Mesendoderm (in vitro differentiated cells): ENCODE data around the gene HEYL.

Experiments
- DNase-seq: peaks from one replicate; pipeline ENCODE4 v3.0.0; 2013
- H2AK5ac ChIP-seq: 2 replicates; pipeline ENCODE4 v1.6.1; 2013; ENCODE audit warnings: low read length, inconsistent platforms
- H2BK120ac ChIP-seq: 2 replicates; pipeline ENCODE4 v1.6.1; 2013; ENCODE audit warnings: low read depth, mild to moderate bottlenecking, low read length, moderate library complexity, mixed read lengths
- H2BK15ac ChIP-seq: replicated peaks from 2 replicates; pipeline ENCODE4 v1.6.1; 2013; ENCODE audit warnings: low read depth, mild to moderate bottlenecking, moderate library complexity
- H2BK5ac ChIP-seq: 2 replicates; pipeline ENCODE4 v1.6.1; 2013; ENCODE audit warnings: low read length, inconsistent platforms
- H3K18ac ChIP-seq: 2 replicates; pipeline ENCODE4 v1.6.1; 2013; ENCODE audit warnings: mild to moderate bottlenecking, low read length, mixed read lengths
- H3K23ac ChIP-seq: one replicate; pipeline ENCODE4 v1.6.1; 2013; ENCODE audit warnings: low read length
- H3K27ac ChIP-seq: 2 replicates; pipeline ENCODE4 v1.5.1; 2013; ENCODE audit warnings: low read depth, mild to moderate bottlenecking, inconsistent platforms, low read length, moderate library complexity
- H3K27me3 ChIP-seq: 2 replicates; pipeline ENCODE4 v1.6.1; 2013; ENCODE audit warnings: low read length, control low read depth, mild to moderate bottlenecking, inconsistent platforms; ENCODE audit not compliant: insufficient read depth, poor library complexity
- H3K36me3 ChIP-seq: 2 replicates; pipeline ENCODE4 v1.6.1; 2013; ENCODE audit warnings: low read length, inconsistent platforms; ENCODE audit not compliant: control insufficient read depth, insufficient read depth
- H3K4ac ChIP-seq: one replicate; pipeline ENCODE4 v1.6.1; 2013; ENCODE audit warnings: low read depth, mild to moderate bottlenecking, low read length, moderate library complexity
- H3K4me1 ChIP-seq: 2 replicates; pipeline ENCODE4 v1.6.1; 2013; ENCODE audit warnings: low read depth, low read length, inconsistent platforms; ENCODE audit not compliant: control insufficient read depth
- H3K4me2 ChIP-seq: 2 replicates; pipeline ENCODE4 v1.6.1; 2013; ENCODE audit warnings: low read length
- H3K4me3 ChIP-seq: 2 replicates; pipeline ENCODE4 v1.5.1; 2013; ENCODE audit warnings: mild to moderate bottlenecking, low read length
- H3K56ac ChIP-seq: one replicate; pipeline ENCODE4 v1.6.1; 2013; ENCODE audit warnings: low read length
- H3K79me1 ChIP-seq: 2 replicates; pipeline ENCODE4 v1.6.1; 2013; ENCODE audit warnings: low read length, inconsistent platforms
- H3K79me2 ChIP-seq: 2 replicates; pipeline ENCODE4 v1.6.1; 2013; ENCODE audit warnings: mild to moderate bottlenecking, low read length; ENCODE audit not compliant: control insufficient read depth, insufficient read depth
- H3K9ac ChIP-seq: 2 replicates; pipeline ENCODE4 v1.6.1; 2013; ENCODE audit warnings: low read length, inconsistent platforms
- H4K5ac ChIP-seq: one replicate; pipeline ENCODE4 v1.6.1; 2013; ENCODE audit warnings: low read length
- H4K8ac ChIP-seq: one replicate; pipeline ENCODE4 v1.6.1; 2013; ENCODE audit warnings: low read depth, mild to moderate bottlenecking, control low read depth, low read length, moderate library complexity
- WGBS: extraction: QIAGEN DNeasy Blood & Tissue Kit; methylation state at CpG from one replicate; pipeline ENCODE4 v1.1.7; 2013; ENCODE audit warnings: low lambda C conversion rate, missing lambda C conversion rate; ENCODE audit not compliant: insufficient coverage; ENCODE audit errors: extremely low coverage; 5-methylcytosine and 5-hydroxymethylcytosine counted together

Gene HEYL

DNA sequence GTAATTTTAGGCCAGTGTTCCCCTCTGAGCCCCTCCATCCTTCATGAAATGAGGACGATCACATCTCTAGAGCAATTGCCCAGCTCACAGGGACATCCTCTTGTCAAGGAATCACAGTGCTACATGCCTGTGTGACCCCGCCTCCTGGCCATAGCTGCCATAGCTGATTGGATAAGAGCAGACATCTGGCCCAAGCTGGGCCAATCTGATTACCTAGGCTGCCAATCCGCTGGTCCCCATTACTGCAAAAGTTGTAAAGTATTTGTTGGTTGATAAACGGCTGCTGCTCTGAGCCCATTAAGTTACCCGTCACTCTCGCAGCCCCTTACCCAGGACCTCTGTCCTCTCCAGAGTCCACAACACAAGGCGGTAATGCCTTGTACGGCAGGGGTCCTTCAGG is 24.1 kb upstream of the HEYL start:
- no CpG with 5 or more reads among the region's 8 CpGs for WGBS

DNA sequence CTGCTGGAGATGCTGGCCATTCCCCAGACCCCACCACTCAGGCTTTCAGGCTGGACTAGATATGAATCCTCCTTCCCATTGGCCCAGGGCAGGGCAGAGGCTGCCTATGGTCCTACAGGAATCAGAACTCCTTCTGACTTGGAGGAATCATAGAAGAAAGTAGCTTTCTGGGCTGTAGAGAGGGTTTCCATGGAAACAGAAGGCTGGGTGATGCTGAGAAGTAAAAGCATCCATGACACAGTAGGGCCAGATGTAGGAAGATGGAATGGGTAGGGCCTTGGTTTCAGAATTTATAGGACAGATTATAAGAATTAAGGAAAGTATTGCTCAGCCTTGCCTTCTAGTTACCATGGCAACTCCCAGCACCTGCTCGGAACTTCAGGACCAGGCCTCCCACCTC is 23.4 kb upstream of the HEYL start:
- Histone ChIP-seq H2BK5ac (no peak overlapping the region), H3K4me2 (no peak overlapping the region), H4K5ac (no peak overlapping the region), H3K4me1 (no peaks in the 10 kb centered on the region), H3K4ac (no peak overlapping the region), H2BK15ac (no peak overlapping the region), H2AK5ac (no peak overlapping the region), H3K4me3 (no peak overlapping the region), H4K8ac (no peak overlapping the region), H3K9ac (no peak overlapping the region), H3K56ac (no peak overlapping the region), H3K27ac (no peak overlapping the region), H3K18ac (no peak overlapping the region), H3K79me1 (no peaks in the 10 kb centered on the region), H3K79me2 (no peaks in the 10 kb centered on the region), H2BK120ac (no peak overlapping the region), H3K27me3 (peaks cover 5% of the 10 kb centered on the region), H3K36me3 (no peaks in the 10 kb centered on the region), H3K23ac (no peak overlapping the region)
- WGBS: no CpG with 5 or more reads among the region's 1 CpG
- DNase-seq: no peak

More for the DNA sequence above, 24.1 kb upstream of the HEYL start:
- Histone ChIP-seq H2AK5ac (no peak overlapping the region), H3K27ac (no peak overlapping the region), H2BK120ac (no peak overlapping the region), H3K4ac (no peak overlapping the region), H3K79me2 (no peaks in the 10 kb centered on the region), H3K27me3 (peaks cover 6% of the 10 kb centered on the region), H4K5ac (no peak overlapping the region), H3K23ac (no peak overlapping the region), H3K79me1 (no peaks in the 10 kb centered on the region), H4K8ac (no peak overlapping the region), H3K4me2 (no peak overlapping the region), H2BK15ac (no peak overlapping the region), H3K9ac (no peak overlapping the region), H3K36me3 (no peaks in the 10 kb centered on the region), H3K18ac (no peak overlapping the region), H3K4me3 (no peak overlapping the region), H3K4me1 (no peaks in the 10 kb centered on the region), H2BK5ac (no peak overlapping the region), H3K56ac (no peak overlapping the region)
- DNase-seq: peak; percentile 45

DNA sequence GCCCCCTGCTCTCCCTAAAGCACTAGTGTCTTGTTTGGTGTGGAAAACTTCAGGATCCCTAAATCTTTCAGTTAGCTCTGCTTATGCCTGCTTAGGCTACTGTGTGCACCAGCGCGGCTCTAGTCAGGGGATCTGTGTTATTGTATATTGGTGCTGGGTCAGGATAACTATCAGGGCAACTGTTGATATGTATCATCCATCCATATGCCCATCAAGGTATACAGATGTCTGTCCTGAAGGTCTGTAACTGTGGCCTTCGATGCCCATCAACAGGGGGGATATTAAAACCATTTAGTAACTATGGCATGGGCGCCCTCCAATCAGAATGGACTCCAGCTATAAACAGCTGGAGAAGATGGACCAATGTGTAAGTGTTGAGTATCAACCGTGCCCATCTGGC is 20.1 kb upstream of the HEYL start:
- H3K79me1 ChIP-seq: no peaks in the 10 kb centered on the region
- H4K8ac ChIP-seq: no peak overlapping the region
- no peak overlapping the region for H2BK15ac ChIP-seq
- DNase-seq: no peak
- H3K56ac ChIP-seq: no peak overlapping the region
- no peak overlapping the region for H4K5ac ChIP-seq
- no peak overlapping the region for H3K18ac ChIP-seq
- H3K23ac ChIP-seq: no peak overlapping the region
- no peak overlapping the region for H3K4me3 ChIP-seq
- no peak overlapping the region for H3K9ac ChIP-seq
- H3K27me3 ChIP-seq: no peaks in the 10 kb centered on the region
- no peak overlapping the region for H2AK5ac ChIP-seq
- H2BK5ac ChIP-seq: no peak overlapping the region
- H3K4ac ChIP-seq: no peak overlapping the region
- H3K4me2 ChIP-seq: no peak overlapping the region
- no peak overlapping the region for H3K27ac ChIP-seq
- H3K4me1 ChIP-seq: no peaks in the 10 kb centered on the region
- no peak overlapping the region for H2BK120ac ChIP-seq
- no peaks in the 10 kb centered on the region for H3K79me2 ChIP-seq
- WGBS: no CpG with 5 or more reads among the region's 5 CpGs
- H3K36me3 ChIP-seq: no peaks in the 10 kb centered on the region

DNA sequence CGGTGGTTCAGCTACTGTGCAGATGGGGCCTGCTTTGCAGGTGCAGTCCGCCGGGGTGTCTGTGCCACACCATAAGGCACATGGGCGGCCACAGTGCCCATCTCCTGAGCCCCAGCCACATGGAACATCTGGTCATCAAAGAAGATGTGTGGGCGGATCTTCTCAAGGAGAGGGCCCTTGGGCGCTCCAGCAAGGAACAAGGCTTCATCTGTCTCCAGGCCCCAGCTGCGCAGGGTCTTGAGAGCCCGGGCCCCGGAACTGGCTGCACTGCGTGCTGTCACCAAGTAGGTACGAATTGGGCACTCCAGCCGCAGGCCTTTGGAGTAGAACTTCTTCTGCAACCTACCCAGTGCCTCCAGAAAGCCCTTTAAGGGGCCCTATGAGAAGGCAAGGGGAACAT is 19.7 kb upstream of the HEYL start:
- Histone ChIP-seq H3K36me3 (no peaks in the 10 kb centered on the region), H4K8ac (no peak overlapping the region), H3K23ac (no peak overlapping the region), H3K18ac (no peak overlapping the region), H2AK5ac (no peak overlapping the region), H3K79me1 (no peaks in the 10 kb centered on the region), H2BK120ac (no peak overlapping the region), H2BK5ac (no peak overlapping the region), H3K4me2 (no peak overlapping the region), H3K4me1 (no peaks in the 10 kb centered on the region), H3K56ac (no peak overlapping the region), H3K9ac (no peak overlapping the region), H2BK15ac (no peak overlapping the region), H3K27ac (no peak overlapping the region), H3K27me3 (no peaks in the 10 kb centered on the region), H3K4me3 (no peak overlapping the region), H3K4ac (no peak overlapping the region), H4K5ac (no peak overlapping the region), H3K79me2 (no peaks in the 10 kb centered on the region)
- no peak for DNase-seq
- no CpG with 5 or more reads among the region's 12 CpGs for WGBS

DNA sequence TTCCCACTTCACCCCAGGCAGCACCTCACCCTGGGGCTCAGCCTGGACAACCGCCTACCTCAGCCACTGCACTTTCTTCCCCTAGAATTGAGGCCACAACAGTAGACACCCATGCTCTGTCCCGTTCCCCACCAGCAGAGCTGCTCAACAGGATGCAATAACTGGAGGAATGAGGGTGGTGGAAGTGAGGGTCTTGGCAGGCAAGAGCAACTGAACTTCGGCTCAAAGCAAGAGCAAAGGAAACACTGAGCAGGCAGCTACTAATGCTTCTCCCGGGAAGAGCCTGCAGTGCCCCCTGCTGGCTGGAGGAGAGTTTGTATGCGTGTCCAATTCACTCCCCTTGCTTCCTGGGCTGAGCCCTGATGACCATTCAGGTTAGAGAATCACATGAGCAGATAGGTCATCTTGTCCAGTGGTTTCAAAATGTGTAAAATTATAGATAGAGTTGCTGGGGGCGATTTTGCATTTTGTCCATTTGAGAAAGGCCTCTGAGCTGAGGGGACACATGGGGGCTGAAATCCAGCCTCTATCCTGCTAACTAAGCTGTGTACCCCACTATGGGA is 18.6 kb upstream of the HEYL start:
- DNase-seq: peak; percentile 88
- Histone ChIP-seq H3K4me1 (no peaks in the 10 kb centered on the region), H4K8ac (no peak overlapping the region), H3K36me3 (no peaks in the 10 kb centered on the region), H3K27me3 (no peaks in the 10 kb centered on the region), H3K79me2 (no peaks in the 10 kb centered on the region), H3K27ac (no peak overlapping the region), H3K4me3 (no peak overlapping the region), H3K18ac (no peak overlapping the region), H3K79me1 (no peaks in the 10 kb centered on the region), H2BK120ac (no peak overlapping the region), H4K5ac (no peak overlapping the region), H2BK5ac (no peak overlapping the region), H2AK5ac (no peak overlapping the region), H3K23ac (no peak overlapping the region), H2BK15ac (no peak overlapping the region), H3K4ac (no peak overlapping the region), H3K4me2 (no peak overlapping the region), H3K9ac (no peak overlapping the region), H3K56ac (peak overlapping the region; percentile 63)
- WGBS: no CpG with 5 or more reads among the region's 6 CpGs

DNA sequence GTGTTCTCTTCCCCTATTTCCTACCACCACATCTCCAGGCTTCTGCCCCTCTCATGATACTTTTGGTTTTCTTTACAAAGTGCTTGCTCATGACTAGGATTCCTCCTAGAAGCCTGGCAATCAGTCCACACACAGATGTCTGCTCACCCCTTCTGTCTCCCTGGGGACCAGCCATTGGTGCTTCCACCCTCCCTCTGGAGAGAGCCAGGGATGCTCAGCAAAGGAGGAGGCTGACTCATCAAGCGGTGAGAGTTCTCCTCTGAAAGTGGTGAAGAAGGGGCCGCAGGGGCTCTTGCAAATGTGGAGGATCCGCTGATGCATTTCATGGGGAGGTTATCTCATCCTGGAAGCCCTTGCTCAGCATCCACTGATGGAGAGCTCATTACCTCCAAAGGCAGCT is 18.0 kb upstream of the HEYL start:
- Histone ChIP-seq H3K27ac (no peak overlapping the region), H3K4me3 (no peak overlapping the region), H4K8ac (no peak overlapping the region), H2BK5ac (no peak overlapping the region), H3K18ac (no peak overlapping the region), H3K23ac (no peak overlapping the region), H4K5ac (no peak overlapping the region), H3K36me3 (no peaks in the 10 kb centered on the region), H3K4me1 (no peaks in the 10 kb centered on the region), H2BK15ac (no peak overlapping the region), H2BK120ac (no peak overlapping the region), H3K79me2 (no peaks in the 10 kb centered on the region), H3K4me2 (no peak overlapping the region), H3K27me3 (no peaks in the 10 kb centered on the region), H3K9ac (no peak overlapping the region), H3K79me1 (no peaks in the 10 kb centered on the region), H3K56ac (no peak overlapping the region), H3K4ac (no peak overlapping the region), H2AK5ac (no peak overlapping the region)
- DNase-seq: no peak
- WGBS: no CpG with 5 or more reads among the region's 3 CpGs
